Measurements from ENCODE around the gene GEMIN5.

The GEMIN5 gene

GRCh38 chr5:154860765-154861164 lies 77.2 kb downstream of the GEMIN5 start:
- Histone ChIP-seq H3K27ac (ENCODE audit: insufficient read depth in 1 of 2, low read depth in 1 of 2, low read length in 2 of 2, poor library complexity in 1 of 2, severe bottlenecking in 2 of 2) (peak overlapping the region; percentile 18 to 98), H3K4me1 (ENCODE audit: control extremely low read depth in 1 of 4, control insufficient read depth in 4 of 4, insufficient read depth in 4 of 4, low read length in 3 of 4) (peaks cover 28 to 41% (median 35%) of the 10 kb centered on the region in 4 experiments), H3K4me3 (ENCODE audit: control insufficient read depth in 1 of 7, extremely low read depth in 1 of 7, insufficient read depth in 4 of 7, low read depth in 2 of 7, low read length in 6 of 7) (peak overlapping the region in 6 of 7 experiments; percentile 82 to 100 (median 94)), H3K9me3 (ENCODE audit: control extremely low read depth in 1 of 5, control insufficient read depth in 4 of 5, insufficient read depth in 2 of 5, low read depth in 1 of 5, low read length in 4 of 5) (no peaks in the 10 kb centered on the region), H3K27me3 (replicated peaks in 2 of 5; ENCODE audit: control insufficient read depth in 4 of 5, insufficient read depth in 5 of 5, low read length in 4 of 5) (no peaks in the 10 kb centered on the region), H3K36me3 (ENCODE audit: control insufficient read depth in 4 of 4, insufficient read depth in 4 of 4, low read length in 3 of 4) (peaks cover 5 to 29% (median 16%) of the 10 kb centered on the region in 4 experiments)
- 0% methylated on average over 1 of the region's 4 CpGs for WGBS (ENCODE audit: insufficient coverage)
- ChIA-PET POLR2A (no interaction called here), CTCF (no interaction called here)
- DNase-seq: peak in 2 of 3 donors; percentile 61 to 76

DNA sequence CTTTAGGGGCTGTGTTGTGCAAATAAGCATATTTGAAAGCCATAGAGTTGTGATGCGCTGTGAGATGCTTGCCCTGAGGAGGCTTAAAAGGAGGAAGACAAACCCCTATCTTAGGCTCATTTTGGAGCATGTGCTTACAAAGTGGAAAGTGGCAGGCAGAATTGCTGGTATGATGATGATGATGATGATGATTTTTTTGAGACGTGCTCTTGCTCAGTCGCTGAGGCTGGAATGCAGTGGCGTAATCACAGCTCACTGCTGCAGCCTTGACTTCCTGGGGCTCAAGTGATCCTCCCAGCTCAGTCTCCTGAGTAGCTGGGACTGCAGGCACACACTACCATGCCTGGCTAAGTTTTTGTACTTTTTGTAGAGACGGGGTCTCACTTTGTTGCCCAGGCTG lies 77.9 kb downstream of the GEMIN5 start:
- CTCF ChIA-PET: no interaction called here
- Histone ChIP-seq H3K27me3 (replicated peaks in 2 of 5; ENCODE audit: control insufficient read depth in 4 of 5, insufficient read depth in 5 of 5, low read length in 4 of 5) (no peaks in the 10 kb centered on the region), H3K4me3 (ENCODE audit: control insufficient read depth in 1 of 7, extremely low read depth in 1 of 7, insufficient read depth in 4 of 7, low read depth in 2 of 7, low read length in 6 of 7) (peak overlapping the region in 6 of 7 experiments; percentile 82 to 100 (median 94)), H3K4me1 (ENCODE audit: control extremely low read depth in 1 of 4, control insufficient read depth in 4 of 4, insufficient read depth in 4 of 4, low read length in 3 of 4) (peaks cover 28 to 41% (median 35%) of the 10 kb centered on the region in 4 experiments), H3K27ac (ENCODE audit: insufficient read depth in 1 of 2, low read depth in 1 of 2, low read length in 2 of 2, poor library complexity in 1 of 2, severe bottlenecking in 2 of 2) (peak overlapping the region; percentile 95 to 98), H3K9me3 (ENCODE audit: control extremely low read depth in 1 of 5, control insufficient read depth in 4 of 5, insufficient read depth in 2 of 5, low read depth in 1 of 5, low read length in 4 of 5) (no peaks in the 10 kb centered on the region), H3K36me3 (ENCODE audit: control insufficient read depth in 4 of 4, insufficient read depth in 4 of 4, low read length in 3 of 4) (peaks cover 0 to 23% (median 12%) of the 10 kb centered on the region in 4 experiments)
- POLR2A ChIA-PET: no interaction called here
- no peak for DNase-seq
- WGBS (ENCODE audit: insufficient coverage): 55% methylated on average over 5 of the region's 5 CpGs

DNA sequence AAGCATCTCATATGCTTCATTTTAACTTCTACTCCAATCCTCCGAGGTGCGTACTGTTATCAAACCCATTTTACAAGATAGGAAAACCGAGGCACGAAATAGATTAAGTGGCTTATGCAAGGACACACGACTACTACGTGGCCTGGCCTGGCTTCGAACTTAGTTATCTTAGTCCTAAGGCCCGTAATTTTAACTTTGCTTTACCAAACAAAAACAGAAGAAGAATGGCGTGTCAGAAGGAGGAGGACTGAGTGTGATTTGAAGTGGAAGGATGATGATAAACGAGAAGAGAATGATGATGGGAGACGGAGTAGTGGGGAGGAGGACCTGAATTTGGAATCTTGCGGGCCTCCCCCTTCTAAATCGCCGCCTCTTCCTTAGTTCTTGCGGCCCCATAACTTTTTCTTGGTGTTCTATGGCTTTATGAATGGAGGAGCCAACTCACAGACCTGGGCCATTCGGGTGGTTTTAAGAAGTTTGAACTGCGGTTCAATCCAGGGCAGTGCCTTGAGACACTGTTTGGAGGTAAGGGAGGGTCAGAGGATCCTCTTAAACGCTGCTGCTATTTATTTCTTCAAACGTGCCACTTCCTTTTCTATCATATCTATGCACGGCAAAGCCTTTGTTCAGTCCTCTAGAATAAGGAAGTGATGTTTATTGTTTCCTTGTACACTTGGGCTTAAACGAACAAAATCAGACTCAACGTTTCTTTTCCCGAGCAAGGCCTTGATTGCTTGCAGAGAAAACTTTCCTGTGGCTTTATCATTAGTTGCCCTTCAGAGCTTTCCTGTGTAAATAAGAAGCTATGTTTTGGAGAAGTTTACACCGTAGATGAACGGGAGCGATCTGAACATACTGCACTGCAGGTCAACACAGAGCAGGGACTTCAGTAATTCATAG lies 78.8 kb downstream of the GEMIN5 start:
- Histone ChIP-seq H3K36me3 (ENCODE audit: control insufficient read depth in 4 of 4, insufficient read depth in 4 of 4, low read length in 3 of 4) (peaks cover 0 to 15% (median 8%) of the 10 kb centered on the region in 4 experiments), H3K9me3 (ENCODE audit: control extremely low read depth in 1 of 5, control insufficient read depth in 4 of 5, insufficient read depth in 2 of 5, low read depth in 1 of 5, low read length in 4 of 5) (no peaks in the 10 kb centered on the region), H3K4me3 (ENCODE audit: control insufficient read depth in 1 of 7, extremely low read depth in 1 of 7, insufficient read depth in 4 of 7, low read depth in 2 of 7, low read length in 6 of 7) (peak overlapping the region; percentile 25 to 100 (median 92)), H3K4me1 (ENCODE audit: control extremely low read depth in 1 of 4, control insufficient read depth in 4 of 4, insufficient read depth in 4 of 4, low read length in 3 of 4) (peaks cover 28 to 41% (median 35%) of the 10 kb centered on the region in 4 experiments), H3K27me3 (replicated peaks in 2 of 5; ENCODE audit: control insufficient read depth in 4 of 5, insufficient read depth in 5 of 5, low read length in 4 of 5) (no peaks in the 10 kb centered on the region), H3K27ac (ENCODE audit: insufficient read depth in 1 of 2, low read depth in 1 of 2, low read length in 2 of 2, poor library complexity in 1 of 2, severe bottlenecking in 2 of 2) (peak overlapping the region; percentile 95 to 98)
- WGBS (ENCODE audit: insufficient coverage): under 1% methylated on average over 18 of the region's 26 CpGs
- DNase-seq: peak in 2 of 3 donors; percentile 58 to 68
- ChIA-PET POLR2A (interaction anchor here (0.7 kb wide), 1 partner anchor 20 kb away, joined by 3 read pairs; no protein-coding TSS in a partner anchor), CTCF (interaction anchor here (1.0 kb wide), 1 partner anchor 8 kb away, joined by 3 read pairs; no protein-coding TSS in a partner anchor)

DNA sequence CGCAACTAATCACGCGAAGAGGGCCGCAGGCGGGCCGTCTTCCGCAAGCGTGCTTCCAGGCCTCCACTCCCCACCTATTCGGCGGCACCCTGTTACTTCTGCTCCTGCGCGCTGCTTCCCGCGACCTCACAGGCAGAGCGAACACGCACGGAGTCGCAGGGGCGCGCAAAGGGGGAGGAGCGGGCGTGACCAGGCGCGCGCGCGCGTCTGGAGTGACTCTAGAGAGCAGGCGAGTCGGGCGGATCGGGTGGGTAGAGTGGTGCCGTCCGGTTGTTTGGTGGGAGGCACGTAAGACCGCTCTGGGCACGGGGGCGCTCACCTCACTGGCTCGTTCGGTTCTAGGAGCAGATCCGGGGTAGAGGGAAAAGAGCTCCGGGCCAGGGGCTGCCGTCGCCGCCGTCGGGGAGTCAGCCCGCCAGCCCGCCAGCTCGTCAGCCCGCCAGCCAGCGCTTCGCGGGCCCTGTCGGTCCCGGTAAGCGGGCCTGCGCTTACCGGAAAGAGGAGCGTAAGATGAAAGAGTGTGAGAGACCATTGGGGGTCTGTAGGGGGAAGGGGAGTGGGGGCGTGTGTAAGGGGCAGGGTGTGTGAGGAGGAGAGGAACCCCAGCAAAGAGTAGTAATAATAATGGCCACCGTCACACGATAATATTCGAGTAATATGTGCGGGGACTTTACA lies 79.6 kb downstream of the GEMIN5 start, which contains the start of gene CNOT8:
CNOT8 (plus strand) TSS at position 331 of the 675 bp plus-strand sequence. CDS start 4,652 bp downstream, outside the sequence.
- H3K27me3 ChIP-seq (replicated peaks in 2 of 5; ENCODE audit: control insufficient read depth in 4 of 5, insufficient read depth in 5 of 5, low read length in 4 of 5): no peaks in the 10 kb centered on the region
- H3K9me3 ChIP-seq (ENCODE audit: control extremely low read depth in 1 of 5, control insufficient read depth in 4 of 5, insufficient read depth in 2 of 5, low read depth in 1 of 5, low read length in 4 of 5): no peaks in the 10 kb centered on the region
- H3K27ac ChIP-seq (ENCODE audit: insufficient read depth in 1 of 2, low read depth in 1 of 2, low read length in 2 of 2, poor library complexity in 1 of 2, severe bottlenecking in 2 of 2): peak within 1 kb of the TSS; percentile 95 to 98
- H3K4me3 ChIP-seq (ENCODE audit: control insufficient read depth in 1 of 7, extremely low read depth in 1 of 7, insufficient read depth in 4 of 7, low read depth in 2 of 7, low read length in 6 of 7): peak within 1 kb of the TSS; percentile 80 to 100 (median 92)
- WGBS (ENCODE audit: insufficient coverage): under 1% methylated on average over 47 of the region's 65 CpGs
- peaks cover 0 to 10% (median 4%) of the 10 kb centered on the region in 4 experiments for H3K36me3 ChIP-seq (ENCODE audit: control insufficient read depth in 4 of 4, insufficient read depth in 4 of 4, low read length in 3 of 4)
- CTCF ChIA-PET: interaction anchor here (1.0 kb wide), 1 partner anchor 9 kb away, joined by 3 read pairs; no protein-coding TSS in a partner anchor
- DNase-seq: peak; percentile 99
- peaks cover 28 to 41% (median 35%) of the 10 kb centered on the region in 4 experiments for H3K4me1 ChIP-seq (ENCODE audit: control extremely low read depth in 1 of 4, control insufficient read depth in 4 of 4, insufficient read depth in 4 of 4, low read length in 3 of 4)
- POLR2A ChIA-PET: interaction anchor here (0.7 kb wide), 1 partner anchor 21 kb away, joined by 3 read pairs; no protein-coding TSS in a partner anchor

DNA sequence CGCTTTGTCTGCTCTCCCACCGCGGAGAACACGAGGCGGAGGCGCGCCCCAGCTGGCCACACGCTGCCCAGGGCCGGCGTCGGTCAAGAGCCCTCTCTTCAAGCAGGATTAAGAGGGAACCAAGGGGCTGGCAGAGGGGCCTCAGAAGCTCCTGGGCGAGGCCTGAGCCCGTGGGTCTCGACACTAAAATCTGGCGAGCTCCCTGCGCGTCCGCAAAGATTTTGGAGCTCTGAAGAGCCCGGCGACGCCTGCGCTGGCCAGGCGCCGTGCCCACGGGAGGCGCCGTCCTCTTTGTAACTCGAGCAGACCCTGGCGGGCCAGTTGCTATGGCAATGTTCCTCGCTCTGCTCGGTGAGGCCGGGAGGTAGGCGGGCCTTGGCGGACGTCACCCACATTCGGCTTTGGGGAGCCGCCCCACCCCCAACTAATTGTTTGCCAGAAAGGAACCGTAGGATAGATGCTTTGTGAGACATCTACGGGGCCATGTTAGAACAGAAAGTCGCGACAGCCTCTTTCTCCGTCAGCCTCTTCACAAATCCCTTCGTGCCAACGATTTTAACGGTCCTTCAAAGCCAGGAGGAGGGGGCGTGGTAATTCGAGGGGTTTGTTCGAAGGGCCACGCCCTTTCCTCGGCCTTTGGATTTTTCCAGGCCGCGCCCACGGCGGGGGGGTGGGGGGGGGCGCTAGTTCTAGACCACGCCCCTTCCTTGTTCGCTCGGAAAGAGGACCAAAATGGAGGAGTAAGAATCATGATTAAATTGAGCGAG lies 80.3 kb downstream of the GEMIN5 start:
- peak; percentile 94 to 98 (median 97) for DNase-seq
- POLR2A ChIA-PET: interaction anchor here (0.5 kb wide), 1 partner anchor 16 kb away, joined by 4 read pairs; no protein-coding TSS in a partner anchor
- Histone ChIP-seq H3K9me3 (ENCODE audit: control extremely low read depth in 1 of 5, control insufficient read depth in 4 of 5, insufficient read depth in 2 of 5, low read depth in 1 of 5, low read length in 4 of 5) (no peaks in the 10 kb centered on the region), H3K4me3 (ENCODE audit: control insufficient read depth in 1 of 7, extremely low read depth in 1 of 7, insufficient read depth in 4 of 7, low read depth in 2 of 7, low read length in 6 of 7) (peak overlapping the region; percentile 80 to 100 (median 92)), H3K27me3 (replicated peaks in 2 of 5; ENCODE audit: control insufficient read depth in 4 of 5, insufficient read depth in 5 of 5, low read length in 4 of 5) (no peaks in the 10 kb centered on the region), H3K4me1 (ENCODE audit: control extremely low read depth in 1 of 4, control insufficient read depth in 4 of 4, insufficient read depth in 4 of 4, low read length in 3 of 4) (peaks cover 28 to 41% (median 35%) of the 10 kb centered on the region in 4 experiments), H3K36me3 (ENCODE audit: control insufficient read depth in 4 of 4, insufficient read depth in 4 of 4, low read length in 3 of 4) (peaks cover 0 to 3% (median 0%) of the 10 kb centered on the region in 4 experiments), H3K27ac (ENCODE audit: insufficient read depth in 1 of 2, low read depth in 1 of 2, low read length in 2 of 2, poor library complexity in 1 of 2, severe bottlenecking in 2 of 2) (peak overlapping the region; percentile 95 to 98)
- CTCF ChIA-PET: interaction anchor here (0.6 to 1.6 kb wide), 7 partner anchors 10 to 397 kb away, joined by 3 to 5 read pairs (median 3); no protein-coding TSS in a partner anchor
- WGBS (ENCODE audit: insufficient coverage): 0% methylated on average over 38 of the region's 59 CpGs

DNA sequence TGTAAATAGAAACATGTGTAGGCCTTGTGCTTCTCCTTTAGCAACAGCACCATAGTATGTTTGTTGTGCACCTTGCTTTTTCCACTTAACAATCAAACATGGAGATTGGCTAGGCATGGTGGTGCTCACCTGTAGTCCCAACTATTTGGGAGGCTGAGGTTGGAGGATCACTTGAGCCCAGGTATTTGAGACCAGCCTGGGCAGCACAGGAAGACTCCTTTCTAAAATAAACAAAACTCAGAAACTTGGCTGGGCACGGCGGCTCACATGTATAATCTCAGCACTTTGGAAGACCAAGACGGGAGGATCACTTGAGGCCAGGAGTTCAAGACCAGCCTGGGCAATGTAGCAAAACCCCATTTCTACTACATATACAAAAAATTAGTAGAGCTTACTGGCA lies 86.7 kb downstream of the GEMIN5 start:
- POLR2A ChIA-PET: no interaction called here
- CTCF ChIA-PET: interaction anchor here (1.0 to 1.9 kb wide), 3 partner anchors 15 to 17 kb away, joined by 3 to 5 read pairs (median 3); no protein-coding TSS in a partner anchor
- no peak overlapping the region for H3K27ac ChIP-seq (ENCODE audit: insufficient read depth in 1 of 2, low read depth in 1 of 2, low read length in 2 of 2, poor library complexity in 1 of 2, severe bottlenecking in 2 of 2)
- whole genome bisulfite sequencing (ENCODE audit: insufficient coverage): no CpG with 5 or more reads among the region's 3 CpGs
- no peaks in the 10 kb centered on the region for H3K27me3 ChIP-seq (replicated peaks in 2 of 5; ENCODE audit: control insufficient read depth in 4 of 5, insufficient read depth in 5 of 5, low read length in 4 of 5)
- DNase-seq: no peak
- H3K36me3 ChIP-seq (ENCODE audit: control insufficient read depth in 4 of 4, insufficient read depth in 4 of 4, low read length in 3 of 4): no peaks in the 10 kb centered on the region
- H3K4me3 ChIP-seq (ENCODE audit: control insufficient read depth in 1 of 7, extremely low read depth in 1 of 7, insufficient read depth in 4 of 7, low read depth in 2 of 7, low read length in 6 of 7): peak overlapping the region in 1 of 7 experiments; percentile 68
- no peaks in the 10 kb centered on the region for H3K9me3 ChIP-seq (ENCODE audit: control extremely low read depth in 1 of 5, control insufficient read depth in 4 of 5, insufficient read depth in 2 of 5, low read depth in 1 of 5, low read length in 4 of 5)
- H3K4me1 ChIP-seq (ENCODE audit: control extremely low read depth in 1 of 4, control insufficient read depth in 4 of 4, insufficient read depth in 4 of 4, low read length in 3 of 4): peaks cover 4 to 17% (median 14%) of the 10 kb centered on the region in 4 experiments

All from common myeloid progenitor, CD34-positive (primary cell).